Neural cell (in vitro differentiated cells): ENCODE results near the gene SIGLEC5. TPM values are rescaled to one million over a fixed set of nuclear protein-coding genes. Genes with fewer than 3 reads are reported as not detected.

Source experiments
- H2AFZ ChIP-seq: fragments of 200-600, 300-800 bp; sonication (generic), shearing (Covaris generic); 2 replicates; pipeline ENCODE4 v1.6.0; 2014; ENCODE audit warnings: low read depth, mild to moderate bottlenecking, antibody characterized with exemption, low read length, moderate library complexity
- H3F3A ChIP-seq: fragments of 200-600 bp; shearing (Covaris generic); 2 replicates; pipeline ENCODE4 v1.6.1; 2016; ENCODE audit warnings: mild to moderate bottlenecking, moderate library complexity, mixed read lengths, antibody characterized with exemption, low read length; ENCODE audit not compliant: insufficient read depth, poor library complexity, severe bottlenecking
- H3K27ac ChIP-seq: fragments of 200-600, 300-800 bp; sonication (generic), shearing (Covaris generic); 2 replicates; pipeline ENCODE4 v1.5.1; 2014; ENCODE audit warnings: mild to moderate bottlenecking, low read length, moderate library complexity
- H3K27me3 ChIP-seq: fragments of 300-800, 200-600 bp; sonication (generic), shearing (Covaris generic); 2 replicates; pipeline ENCODE4 v1.6.0; 2014; ENCODE audit warnings: mild to moderate bottlenecking, low read depth, low read length, moderate library complexity; ENCODE audit not compliant: insufficient read depth
- H3K36me3 ChIP-seq: fragments of 300-800, 200-600 bp; sonication (generic), shearing (Covaris generic); 2 replicates; pipeline ENCODE4 v1.5.1; 2014; ENCODE audit warnings: mild to moderate bottlenecking, antibody characterized with exemption, low read length, moderate library complexity; ENCODE audit not compliant: insufficient read depth
- H3K4me2 ChIP-seq: fragments of 300-800, 200-600 bp; sonication (generic), shearing (Covaris generic); 2 replicates; pipeline ENCODE4 v1.6.0; 2014; ENCODE audit warnings: mild to moderate bottlenecking, low read length
- H3K4me3 ChIP-seq: fragments of 300-800, 200-600 bp; sonication (generic), shearing (Covaris generic); 2 replicates; pipeline ENCODE4 v1.5.1; 2014; ENCODE audit warnings: mild to moderate bottlenecking, low read length, moderate library complexity
- H3K79me2 ChIP-seq: fragments of 200-600 bp; shearing (Covaris generic); replicated peaks from 2 replicates; pipeline ENCODE4 v1.6.0; 2014; ENCODE audit warnings: mild to moderate bottlenecking, low read length, moderate library complexity; ENCODE audit not compliant: insufficient read depth
- H3K9ac ChIP-seq: fragments of 300-800, 200-600 bp; sonication (generic), shearing (Covaris generic); 2 replicates; pipeline ENCODE4 v1.6.1; 2016; ENCODE audit warnings: mild to moderate bottlenecking, low read length, mixed read lengths
- H3K9me2 ChIP-seq: fragments of 200-600 bp; shearing (Covaris generic); 2 replicates; pipeline ENCODE4 v1.6.1; 2016; ENCODE audit warnings: mild to moderate bottlenecking, low read length, mixed read lengths; ENCODE audit not compliant: insufficient read depth
- H3K9me3 ChIP-seq: fragments of 200-600, 300-800 bp; sonication (generic), shearing (Covaris generic); 2 replicates; pipeline ENCODE4 v1.6.1; 2016; ENCODE audit warnings: mild to moderate bottlenecking, mixed run types, low read length, moderate library complexity, mixed read lengths
- H4K20me1 ChIP-seq: fragments of 200-600 bp; shearing (Covaris generic); 2 replicates; pipeline ENCODE4 v1.6.1; 2016; ENCODE audit warnings: mild to moderate bottlenecking, mixed run types; ENCODE audit not compliant: insufficient read depth
- CTCF ChIP-seq: fragments of 450-650 bp; IDR thresholded peaks from 2 replicates; pipeline ENCODE4 v1.5.1; 2014; ENCODE audit warnings: antibody characterized with exemption, mild to moderate bottlenecking, moderate library complexity; ENCODE audit not compliant: poor library complexity, severe bottlenecking
- EP300 ChIP-seq: fragments of 450-650 bp; conservative IDR thresholded peaks from 2 replicates; pipeline ENCODE4 v1.6.1; 2014; ENCODE audit warnings: antibody characterized with exemption, mild to moderate bottlenecking, moderate library complexity; ENCODE audit not compliant: poor library complexity, severe bottlenecking
- EZH2 ChIP-seq: fragments of 200-600, 300-800 bp; shearing (Covaris generic), sonication (generic); IDR thresholded peaks from 2 replicates; pipeline ENCODE4 v1.6.1; 2014; ENCODE audit warnings: antibody characterized with exemption, low read length, borderline replicate concordance, mild to moderate bottlenecking; ENCODE audit not compliant: insufficient read depth, poor library complexity, severe bottlenecking
- MXI1 ChIP-seq: fragments of 450-650 bp; conservative IDR thresholded peaks from 2 replicates; pipeline ENCODE4 v1.6.1; 2014; ENCODE audit warnings: antibody characterized with exemption, mild to moderate bottlenecking; ENCODE audit not compliant: poor library complexity, severe bottlenecking
- POLR2AphosphoS5 ChIP-seq: IDR thresholded peaks from 2 replicates; pipeline ENCODE4 v1.6.1; 2012
- RAD21 ChIP-seq: fragments of 450-650 bp; conservative IDR thresholded peaks from 2 replicates; pipeline ENCODE4 v1.6.1; 2014; ENCODE audit warnings: antibody characterized with exemption, mild to moderate bottlenecking, moderate library complexity
- REST ChIP-seq: IDR thresholded peaks from 2 replicates; pipeline ENCODE4 v1.6.1; 2012; ENCODE audit warnings: borderline replicate concordance
- SMC3 ChIP-seq: fragments of 450-650 bp; conservative IDR thresholded peaks from 2 replicates; pipeline ENCODE4 v1.6.1; 2014; ENCODE audit warnings: antibody characterized with exemption, mild to moderate bottlenecking, moderate library complexity; ENCODE audit not compliant: poor library complexity
- TAF1 ChIP-seq: IDR thresholded peaks from 2 replicates; pipeline ENCODE4 v1.6.1; 2012; ENCODE audit warnings: low read depth
- polyA plus RNA-seq: library from polyadenylated mRNA; depleted of rRNA; stranded (reverse); fragments of >200 nt; gene quantifications from 2 replicates; pipeline ENCODE4 v1.2.3, GENCODE V29; 2014

Gene SIGLEC5
- polyA plus RNA-seq, 1 donor from 2014 or later = not detected

GRCh38 chr19:51573331-51573730 lies 56.9 kb downstream of the SIGLEC5 start:
- Histone ChIP-seq H3K9me2 (no peaks in the 10 kb centered on the region), H3K36me3 (no peaks in the 10 kb centered on the region), H2AFZ (no peak overlapping the region), H4K20me1 (no peaks in the 10 kb centered on the region), H3K27ac (no peak overlapping the region), H3K4me2 (no peak overlapping the region), H3F3A (no peaks in the 10 kb centered on the region), H3K9me3 (no peaks in the 10 kb centered on the region), H3K4me3 (peak overlapping the region; percentile 83), H3K79me2 (peaks cover 23% of the 10 kb centered on the region), H3K9ac (no peak overlapping the region), H3K27me3 (peaks cover 3% of the 10 kb centered on the region)
- TF ChIP-seq SMC3 (no peak), EZH2 (no peak), MXI1 (no peak), CTCF (no peak), POLR2AphosphoS5 (no peak), EP300 (no peak), TAF1 (no peak), REST (no peak), RAD21 (no peak)

DNA sequence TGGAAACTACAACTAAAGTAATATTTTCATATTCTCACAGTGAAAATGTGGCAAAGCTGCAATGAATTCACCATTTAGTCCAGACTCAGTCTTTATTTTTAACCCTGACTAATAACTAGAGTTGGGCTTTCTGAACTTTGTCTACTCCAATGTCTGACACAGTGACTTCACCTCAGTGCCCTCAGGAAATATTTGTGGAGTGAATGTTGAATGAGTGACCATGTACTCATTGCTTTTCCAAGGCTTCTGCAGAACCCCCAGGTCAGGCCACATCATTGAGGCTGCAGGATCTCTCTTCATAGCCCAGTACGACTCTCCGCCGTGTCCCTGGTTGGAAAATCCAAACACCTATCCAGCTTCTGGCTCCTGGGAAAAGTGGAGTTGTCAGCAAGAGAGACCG lies 57.3 kb downstream of the SIGLEC5 start:
- no peaks in the 10 kb centered on the region for H3K36me3 ChIP-seq
- no peaks in the 10 kb centered on the region for H3K9me2 ChIP-seq
- peaks cover 23% of the 10 kb centered on the region for H3K79me2 ChIP-seq
- H3K9ac ChIP-seq = no peak overlapping the region
- no peak overlapping the region for H3K27ac ChIP-seq
- no peaks in the 10 kb centered on the region for H3K9me3 ChIP-seq
- H3K4me2 ChIP-seq = no peak overlapping the region
- TF ChIP-seq CTCF = no peak
- no peak for TF ChIP-seq TAF1
- TF ChIP-seq POLR2AphosphoS5 = no peak
- no peak for TF ChIP-seq RAD21
- no peak for TF ChIP-seq EP300
- no peak for TF ChIP-seq EZH2
- TF ChIP-seq MXI1 = no peak
- TF ChIP-seq REST = no peak
- TF ChIP-seq SMC3 = no peak
- peaks cover 3% of the 10 kb centered on the region for H3K27me3 ChIP-seq
- no peaks in the 10 kb centered on the region for H4K20me1 ChIP-seq
- H3K4me3 ChIP-seq = peak overlapping the region; percentile 83
- H2AFZ ChIP-seq = no peak overlapping the region
- H3F3A ChIP-seq = no peaks in the 10 kb centered on the region
